NCI-H187 treated with DMSO at 0.1 percent for 48 hours (cell line): ENCODE measurements around the gene HIPK3.

Experiments
- DNase-seq: peaks from one replicate; lab custom pipeline; 2025; lab: John Stamatoyannopoulos, UW

The HIPK3 gene

DNA sequence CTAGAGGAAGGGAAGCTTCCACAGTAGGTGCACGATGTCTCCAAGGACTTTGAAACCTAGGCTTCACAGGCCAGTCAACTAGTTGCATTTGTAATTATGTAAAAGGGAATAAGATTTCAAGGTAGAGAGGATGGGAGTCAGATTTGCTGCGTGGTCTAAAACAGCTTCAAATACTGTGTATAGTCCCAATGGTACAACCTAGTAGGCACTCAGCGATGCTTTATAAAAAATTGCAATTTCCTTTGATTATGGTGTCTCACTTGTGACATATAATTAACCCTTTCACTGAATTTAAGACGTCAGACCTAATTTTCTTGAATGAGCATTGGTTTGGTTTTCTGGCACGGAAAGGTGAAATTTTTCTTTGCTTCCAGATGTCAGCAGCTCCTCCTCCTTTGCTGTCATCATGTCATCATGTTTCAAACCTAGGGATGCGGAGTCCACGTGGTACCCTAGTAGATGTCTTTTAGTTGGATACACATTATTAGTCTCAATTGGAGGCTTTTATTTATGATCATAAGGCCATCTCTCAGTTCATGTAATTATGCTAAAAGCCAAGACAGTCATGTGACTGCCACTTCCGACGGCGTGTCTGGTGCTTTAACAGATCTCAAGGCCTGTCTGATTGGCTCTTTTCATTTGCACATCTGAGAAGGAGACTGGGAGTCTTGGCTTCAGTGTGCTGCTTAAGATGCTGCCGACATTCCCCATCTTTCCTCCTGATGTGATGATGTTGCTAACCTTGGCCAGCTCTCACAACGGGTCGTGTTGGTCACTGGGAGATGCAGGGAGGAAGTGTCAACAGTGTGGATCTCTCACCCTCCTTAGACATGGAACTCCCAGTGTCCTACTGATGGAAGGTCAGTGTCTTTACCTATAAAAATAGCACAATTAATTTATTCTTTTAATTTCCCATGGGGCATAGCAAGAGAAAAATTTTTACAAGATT, 134.0 kb downstream of the HIPK3 start:
- DNase-seq = no peak

DNA sequence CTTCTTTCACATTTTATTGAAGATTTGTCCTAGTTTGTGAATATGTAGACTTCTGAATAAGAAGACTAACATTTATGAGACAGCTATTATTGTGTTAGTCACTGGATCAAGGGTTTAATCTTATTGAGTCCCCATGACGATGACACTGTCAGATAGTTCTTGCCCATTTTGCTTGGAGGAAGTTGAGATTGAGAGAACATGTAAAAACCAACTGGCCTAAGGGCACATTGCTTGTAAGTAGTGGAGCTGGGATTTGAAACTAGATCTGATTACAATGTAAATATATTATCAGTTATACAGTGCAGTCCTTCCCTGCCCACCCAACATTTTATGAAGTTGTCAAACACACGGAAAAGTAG, 134.7 kb downstream of the HIPK3 start:
- DNase-seq = no peak

DNA sequence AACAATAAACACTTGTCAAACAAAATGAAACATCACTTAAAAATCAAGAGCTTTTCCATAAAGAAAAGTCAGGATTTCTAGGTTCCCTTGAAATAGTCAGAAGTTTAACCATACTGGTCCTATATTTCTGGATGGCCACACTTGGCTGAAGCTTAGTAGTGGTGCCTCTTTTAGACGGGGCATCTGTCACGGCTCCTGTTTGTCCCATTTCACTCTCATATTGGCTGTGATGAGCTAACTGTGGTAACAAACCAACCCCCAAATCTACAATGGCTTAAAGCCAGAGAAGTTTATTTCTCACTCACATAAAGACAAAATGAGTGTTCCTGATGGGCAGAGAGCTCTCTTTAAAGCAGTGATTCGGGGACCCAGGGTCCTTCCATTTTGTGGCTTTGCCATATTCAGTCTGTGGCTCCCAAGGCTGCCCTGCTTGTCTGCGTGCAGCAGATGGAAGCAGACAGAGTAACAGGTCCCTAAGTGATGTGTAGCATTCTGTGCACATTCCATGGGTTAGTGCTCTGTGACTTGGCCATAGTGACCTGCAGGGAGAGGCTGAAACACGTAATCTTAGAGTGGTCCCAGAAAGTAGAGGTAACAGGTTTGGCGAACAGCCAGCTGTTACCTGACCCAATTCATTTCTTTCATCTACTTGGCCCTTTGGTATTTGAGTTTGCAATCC, 137.4 kb downstream of the HIPK3 start:
- no peak for DNase-seq

DNA sequence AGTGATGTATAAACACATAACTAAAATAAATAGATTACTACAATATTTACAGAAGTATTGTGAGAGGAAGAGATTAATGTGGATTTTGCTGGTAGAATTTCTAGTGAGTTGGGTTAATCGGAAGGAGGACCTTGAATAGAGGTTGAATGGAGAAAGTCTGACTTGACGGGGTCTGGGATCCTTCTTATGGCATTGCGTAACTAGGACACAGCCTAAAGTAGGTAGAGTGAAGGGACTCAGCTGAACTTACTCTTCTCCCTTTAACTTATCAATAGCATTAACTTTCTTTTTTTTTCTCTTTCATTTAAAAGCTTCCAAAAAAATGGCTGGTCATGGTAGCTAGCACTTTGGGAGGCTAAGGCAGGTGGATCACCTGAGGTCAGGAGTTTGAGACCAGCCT, 139.2 kb downstream of the HIPK3 start:
- DNase-seq = no peak

DNA sequence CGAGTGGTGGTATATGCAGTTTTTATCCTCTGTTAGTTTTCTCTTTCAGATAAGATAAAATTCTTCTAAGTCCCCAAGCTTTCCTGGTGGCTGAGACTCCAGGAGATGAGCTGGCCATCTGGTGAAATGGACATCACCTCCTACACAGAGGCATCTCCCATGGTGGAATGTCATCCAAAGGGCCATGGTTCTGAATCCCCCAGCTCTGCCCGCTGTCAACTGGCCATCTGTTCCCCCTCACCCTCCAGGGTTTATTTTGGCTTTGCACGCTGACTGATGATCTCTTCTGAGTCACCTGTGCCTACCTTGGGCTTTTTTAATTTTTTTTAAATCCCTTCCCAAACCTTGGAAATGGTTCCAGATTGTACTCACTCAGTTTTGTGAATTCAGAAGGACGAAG, 142.2 kb downstream of the HIPK3 start:
- DNase-seq = no peak

DNA sequence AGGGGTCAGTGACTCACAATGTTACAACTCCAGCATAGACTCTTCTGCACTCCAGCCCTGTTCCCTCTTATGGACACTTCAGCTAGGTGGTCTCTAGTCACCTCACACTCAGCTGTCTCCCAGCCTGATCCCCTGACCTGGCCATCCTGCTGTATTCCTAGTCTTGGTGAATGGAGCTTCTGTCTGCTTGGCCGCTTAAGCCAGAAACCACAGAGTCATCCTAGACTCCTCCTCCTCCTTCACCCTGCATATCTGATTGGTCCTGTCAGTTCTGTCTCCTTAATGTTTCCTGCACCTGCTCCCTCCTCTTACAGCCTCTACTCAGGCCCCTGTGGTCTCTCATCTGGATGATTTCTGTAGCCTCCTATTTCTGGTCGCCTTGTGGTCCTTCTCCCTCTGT, 144.9 kb downstream of the HIPK3 start:
- DNase-seq = peak; percentile 95

DNA sequence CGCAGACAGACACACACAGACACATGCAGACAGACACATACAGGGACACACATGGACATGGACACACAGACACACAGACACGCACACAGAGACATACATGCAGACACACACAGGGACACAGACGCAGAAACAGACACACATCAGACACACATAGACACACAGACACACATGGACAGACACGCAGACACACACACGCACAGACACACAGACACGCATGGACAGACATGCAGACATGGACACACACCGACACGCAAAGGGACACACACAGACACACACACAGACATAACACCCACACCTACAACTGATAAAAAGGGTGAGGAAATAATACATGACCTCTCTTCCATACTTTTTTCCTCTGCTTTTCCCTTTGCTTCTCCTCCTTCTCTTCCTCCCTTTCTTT, 146.2 kb downstream of the HIPK3 start:
- no peak for DNase-seq

DNA sequence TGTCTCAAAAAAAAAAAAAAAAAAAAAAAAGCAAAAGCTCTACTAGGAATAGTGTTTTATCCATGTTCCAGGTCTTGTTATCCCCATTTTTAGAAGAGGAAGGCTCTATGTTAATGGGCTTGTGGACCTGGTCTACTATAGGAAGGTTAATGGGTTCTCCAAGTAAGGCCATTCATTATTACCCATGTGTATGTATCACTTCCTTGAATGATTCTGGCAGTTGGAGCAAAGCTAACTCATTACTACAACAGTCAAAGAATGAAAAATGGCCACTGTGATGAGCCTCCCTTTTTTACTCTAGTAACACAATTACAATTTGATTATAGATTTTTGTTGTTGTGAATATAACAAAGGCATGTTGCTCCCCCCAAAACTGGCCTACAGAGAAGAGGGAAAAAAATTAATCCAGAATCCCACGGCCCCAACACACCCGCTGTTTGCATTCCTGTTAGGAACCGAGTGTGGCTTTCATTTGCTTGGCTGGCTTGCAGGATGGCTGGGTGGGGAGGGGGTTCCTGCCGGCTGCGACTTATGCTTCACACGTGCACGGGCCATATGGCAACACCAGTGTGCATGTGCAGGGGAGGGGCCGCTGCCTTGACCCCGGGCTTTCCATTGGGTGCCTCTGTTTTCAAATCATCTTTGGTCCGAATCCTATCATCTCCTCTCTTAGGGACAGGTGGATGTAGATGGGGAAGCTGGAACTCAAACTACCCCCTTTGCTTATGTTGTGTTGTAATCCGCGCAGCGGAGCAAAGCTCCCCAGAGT, 148.8 kb downstream of the HIPK3 start:
- DNase-seq = no peak
